ENCODE results near the gene HOXB5.

- TF ChIP-seq ZNF565 (CRISPR knock-in tag; conservative IDR thresholded peaks at IDR 0.05; ENCODE audit: low read depth) = no peak
- no peak for TF ChIP-seq TOX (CRISPR knock-in tag; IDR thresholded peaks at IDR 0.05; ENCODE audit: borderline replicate concordance)
- no peak for TF ChIP-seq ZNF8 (CRISPR knock-in tag; IDR thresholded peaks at IDR 0.05)
- TF ChIP-seq ZFP30 (CRISPR knock-in tag; IDR thresholded peaks at IDR 0.05) = no peak
- TF ChIP-seq, protein P1, sequence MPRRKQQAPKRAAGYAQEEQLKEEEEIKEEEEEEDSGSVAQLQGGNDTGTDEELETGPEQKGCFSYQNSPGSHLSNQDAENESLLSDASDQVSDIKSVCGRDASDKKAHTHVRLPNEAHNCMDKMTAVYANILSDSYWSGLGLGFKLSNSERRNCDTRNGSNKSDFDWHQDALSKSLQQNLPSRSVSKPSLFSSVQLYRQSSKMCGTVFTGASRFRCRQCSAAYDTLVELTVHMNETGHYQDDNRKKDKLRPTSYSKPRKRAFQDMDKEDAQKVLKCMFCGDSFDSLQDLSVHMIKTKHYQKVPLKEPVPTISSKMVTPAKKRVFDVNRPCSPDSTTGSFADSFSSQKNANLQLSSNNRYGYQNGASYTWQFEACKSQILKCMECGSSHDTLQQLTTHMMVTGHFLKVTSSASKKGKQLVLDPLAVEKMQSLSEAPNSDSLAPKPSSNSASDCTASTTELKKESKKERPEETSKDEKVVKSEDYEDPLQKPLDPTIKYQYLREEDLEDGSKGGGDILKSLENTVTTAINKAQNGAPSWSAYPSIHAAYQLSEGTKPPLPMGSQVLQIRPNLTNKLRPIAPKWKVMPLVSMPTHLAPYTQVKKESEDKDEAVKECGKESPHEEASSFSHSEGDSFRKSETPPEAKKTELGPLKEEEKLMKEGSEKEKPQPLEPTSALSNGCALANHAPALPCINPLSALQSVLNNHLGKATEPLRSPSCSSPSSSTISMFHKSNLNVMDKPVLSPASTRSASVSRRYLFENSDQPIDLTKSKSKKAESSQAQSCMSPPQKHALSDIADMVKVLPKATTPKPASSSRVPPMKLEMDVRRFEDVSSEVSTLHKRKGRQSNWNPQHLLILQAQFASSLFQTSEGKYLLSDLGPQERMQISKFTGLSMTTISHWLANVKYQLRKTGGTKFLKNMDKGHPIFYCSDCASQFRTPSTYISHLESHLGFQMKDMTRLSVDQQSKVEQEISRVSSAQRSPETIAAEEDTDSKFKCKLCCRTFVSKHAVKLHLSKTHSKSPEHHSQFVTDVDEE (CRISPR knock-in tag; IDR thresholded peaks at IDR 0.05) = no peak
- no peak for TF ChIP-seq ESRRG (CRISPR knock-in tag; IDR thresholded peaks at IDR 0.05)
- TF ChIP-seq CSDC2 (CRISPR knock-in tag; IDR thresholded peaks at IDR 0.05) = no peak
- TF ChIP-seq ZFP3 (CRISPR knock-in tag; IDR thresholded peaks at IDR 0.05) = no peak
- TF ChIP-seq BACH2 (CRISPR knock-in tag; IDR thresholded peaks at IDR 0.05; ENCODE audit: borderline replicate concordance) = no peak
- TF ChIP-seq RARB (CRISPR knock-in tag; IDR thresholded peaks at IDR 0.05) = no peak
These were observed 32.9 kb upstream of the HOXB5 start, which contains the start of gene HOXB9 for GRCh38 chr17:48626245-48627117.
